HEK293 (cell line): Measurements from ENCODE around the gene GARRE1.
"Not testable (repeated sequence)": the region's sequence is repeated elsewhere in the genome, so short reads cannot be mapped to it uniquely, and the experiment has no call there.

ENCODE experiments used
- CTCF ChIA-PET: fragments of 350-600 bp; formaldehyde crosslinking; extraction: SDS; loops from one replicate; lab custom pipeline; 2021; ENCODE audit warnings: antibody characterized with exemption; lab: Yijun Ruan, JAX
- POLR2A ChIA-PET: fragments of 300-600 bp; formaldehyde crosslinking; extraction: SDS; loops from one replicate; lab custom pipeline; 2020; ENCODE audit warnings: antibody characterized with exemption, inconsistent platforms; lab: Yijun Ruan, JAX
- H3K27ac ChIP-seq: fragments of 200-500 bp; sonication (Bioruptor generic); 2 replicates; pipeline ENCODE4 v1.5.1; 2014; ENCODE audit warnings: low read depth, low read length, control low read depth, inconsistent platforms; ENCODE audit errors: extremely low read depth
- H3K36me3 ChIP-seq, 2 experiments: fragments of 200-500 bp in 1 of 2; sonication (Bioruptor generic) in 1 of 2; 1 replicate in 1 of 2; 2 replicates in 1 of 2; pipeline ENCODE4 v1.5.1; 2014 to 2017; ENCODE audit warnings: inconsistent platforms in 2 of 2, low read length in 2 of 2; ENCODE audit not compliant: control insufficient read depth in 2 of 2, insufficient read depth in 1 of 2
- H3K4me1 ChIP-seq: fragments of 200-500 bp; sonication (Bioruptor generic); 2 replicates; pipeline ENCODE4 v1.5.1; 2014; ENCODE audit warnings: mild to moderate bottlenecking, low read length, inconsistent platforms; ENCODE audit not compliant: control insufficient read depth, insufficient read depth
- H3K4me3 ChIP-seq: 2 replicates; pipeline ENCODE4 v1.5.1; 2011; ENCODE audit warnings: low read depth, mild to moderate bottlenecking, control low read depth, low read length, moderate library complexity
- H3K9me3 ChIP-seq: fragments of 200-500 bp; sonication (Bioruptor generic); 2 replicates; pipeline ENCODE4 v1.5.1; 2014; ENCODE audit warnings: low read depth, low read length, inconsistent platforms; ENCODE audit not compliant: control insufficient read depth, insufficient read depth
- KLF9 ChIP-seq: fragments of 450-650 bp; formaldehyde crosslinking; IDR thresholded peaks from 2 replicates; pipeline ENCODE4 v1.5.1; 2016; ENCODE audit warnings: missing biosample characterization, missing genetic modification characterization, low read depth
- PBX3 ChIP-seq: sonication (generic); formaldehyde crosslinking; IDR thresholded peaks from 2 replicates; pipeline ENCODE4 v1.8.1; 2022; ENCODE audit warnings: mild to moderate bottlenecking, moderate library complexity, missing genetic modification reagents
- RBAK ChIP-seq: fragments of 450-650 bp; formaldehyde crosslinking; IDR thresholded peaks from 2 replicates; pipeline ENCODE4 v1.5.1; 2016; ENCODE audit warnings: missing biosample characterization, missing genetic modification characterization
- SP2 ChIP-seq: fragments of 450-650 bp; formaldehyde crosslinking; IDR thresholded peaks from 2 replicates; pipeline ENCODE4 v1.5.1; 2016; ENCODE audit warnings: missing biosample characterization, missing genetic modification characterization
- YY2 ChIP-seq: fragments of 450-650 bp; formaldehyde crosslinking; IDR thresholded peaks from 2 replicates; pipeline ENCODE4 v1.5.1; 2016; ENCODE audit warnings: missing biosample characterization, missing genetic modification characterization
- ZBTB6 ChIP-seq: fragments of 450-650 bp; formaldehyde crosslinking; IDR thresholded peaks from 2 replicates; pipeline ENCODE4 v1.5.1; 2017; ENCODE audit warnings: missing biosample characterization, missing genetic modification characterization
- ZFHX2 ChIP-seq: fragments of 450-650 bp; formaldehyde crosslinking; conservative IDR thresholded peaks from 2 replicates; pipeline ENCODE4 v1.5.1; 2016; ENCODE audit warnings: missing biosample characterization, missing genetic modification characterization
- ZNF121 ChIP-seq: fragments of 450-650 bp; formaldehyde crosslinking; IDR thresholded peaks from 2 replicates; pipeline ENCODE4 v1.5.1; 2016; ENCODE audit warnings: missing biosample characterization, missing genetic modification characterization
- ZNF140 ChIP-seq: fragments of 450-650 bp; formaldehyde crosslinking; IDR thresholded peaks from 2 replicates; pipeline ENCODE4 v1.5.1; 2016; ENCODE audit warnings: missing biosample characterization, missing genetic modification characterization
- ZNF146 ChIP-seq: fragments of 450-650 bp; formaldehyde crosslinking; IDR thresholded peaks from 2 replicates; pipeline ENCODE4 v1.5.1; 2016; ENCODE audit warnings: missing biosample characterization, missing genetic modification characterization
- ZNF311 ChIP-seq: fragments of 450-650 bp; formaldehyde crosslinking; IDR thresholded peaks from 2 replicates; pipeline ENCODE4 v1.5.1; 2017; ENCODE audit warnings: missing biosample characterization, missing genetic modification characterization, borderline replicate concordance
- ZNF335 ChIP-seq: fragments of 450-650 bp; formaldehyde crosslinking; conservative IDR thresholded peaks from 2 replicates; pipeline ENCODE4 v1.5.1; 2016; ENCODE audit warnings: missing biosample characterization, missing genetic modification characterization
- ZNF354C ChIP-seq: fragments of 450-650 bp; formaldehyde crosslinking; IDR thresholded peaks from 2 replicates; pipeline ENCODE4 v1.5.1; 2016; ENCODE audit warnings: missing biosample characterization, missing genetic modification characterization, low read depth, borderline replicate concordance
- ZNF529 ChIP-seq: fragments of 450-650 bp; formaldehyde crosslinking; IDR thresholded peaks from 2 replicates; pipeline ENCODE4 v1.5.1; 2017; ENCODE audit warnings: missing genetic modification characterization, missing biosample characterization; ENCODE audit not compliant: insufficient replicate concordance
- ZNF555 ChIP-seq: fragments of 450-650 bp; formaldehyde crosslinking; conservative IDR thresholded peaks from 2 replicates; pipeline ENCODE4 v1.5.1; 2017; ENCODE audit warnings: missing biosample characterization, mild to moderate bottlenecking, missing genetic modification characterization, inconsistent platforms
- ZNF561 ChIP-seq: fragments of 450-650 bp; IDR thresholded peaks from 2 replicates; pipeline ENCODE4 v1.5.1; 2018; ENCODE audit warnings: missing biosample characterization, missing genetic modification characterization, borderline replicate concordance
- ZNF580 ChIP-seq: fragments of 450-650 bp; formaldehyde crosslinking; IDR thresholded peaks from 2 replicates; pipeline ENCODE4 v1.5.1; 2016; ENCODE audit warnings: missing biosample characterization, missing genetic modification characterization
- ZNF629 ChIP-seq: fragments of 450-650 bp; formaldehyde crosslinking; IDR thresholded peaks from 2 replicates; pipeline ENCODE4 v1.5.1; 2017; ENCODE audit warnings: missing biosample characterization, missing genetic modification characterization
- ZNF645 ChIP-seq: fragments of 450-650 bp; formaldehyde crosslinking; IDR thresholded peaks from 2 replicates; pipeline ENCODE4; 2016; ENCODE audit warnings: missing biosample characterization, missing genetic modification characterization
- ZSCAN30 ChIP-seq: fragments of 450-650 bp; IDR thresholded peaks from 2 replicates; pipeline ENCODE4 v1.5.1; 2018; ENCODE audit warnings: missing biosample characterization, mild to moderate bottlenecking, missing genetic modification characterization, moderate library complexity
- TF ChIP-seq, protein P1 (sequence below): fragments of 450-650 bp; formaldehyde crosslinking; IDR thresholded peaks from 2 replicates; pipeline ENCODE4 v1.5.1; 2016; ENCODE audit warnings: missing biosample characterization, missing genetic modification characterization

The GARRE1 gene

GRCh38 chr19:34248941-34249340 is 5.4 kb upstream of the GARRE1 start:
- H3K4me3 ChIP-seq: no peak overlapping the region
- no peaks in the 10 kb centered on the region for H3K9me3 ChIP-seq
- H3K36me3 ChIP-seq: peaks cover 0 to 13% of the 10 kb centered on the region in 2 experiments; a peak in 1 of 3 replicates
- H3K27ac ChIP-seq: no peak overlapping the region
- ChIA-PET POLR2A (interaction anchor here (0.6 to 1.1 kb wide), 3 partner anchors 15 to 158 kb away, joined by 3 to 5 read pairs (median 3); no protein-coding TSS in a partner anchor), CTCF (interaction anchor here (0.5 to 1.8 kb wide), 5 partner anchors 89 to 941 kb away, joined by 3 to 6 read pairs (median 4); no protein-coding TSS in a partner anchor)
- H3K4me1 ChIP-seq: peaks cover 10% of the 10 kb centered on the region
- TF ChIP-seq ZSCAN30 (tag by site-specific recombination): no peak
- TF ChIP-seq ZNF529 (tag by site-specific recombination): no peak
- no peak for TF ChIP-seq ZNF555
- no peak for TF ChIP-seq ZNF146 (tag by site-specific recombination)
- no peak for TF ChIP-seq ZNF140 (tag by site-specific recombination)
- TF ChIP-seq ZNF354C: no peak
- TF ChIP-seq ZNF335 (tag by site-specific recombination): no peak
- no peak for TF ChIP-seq RBAK
- no peak for TF ChIP-seq ZNF580 (tag by site-specific recombination)
- TF ChIP-seq, protein P1, sequence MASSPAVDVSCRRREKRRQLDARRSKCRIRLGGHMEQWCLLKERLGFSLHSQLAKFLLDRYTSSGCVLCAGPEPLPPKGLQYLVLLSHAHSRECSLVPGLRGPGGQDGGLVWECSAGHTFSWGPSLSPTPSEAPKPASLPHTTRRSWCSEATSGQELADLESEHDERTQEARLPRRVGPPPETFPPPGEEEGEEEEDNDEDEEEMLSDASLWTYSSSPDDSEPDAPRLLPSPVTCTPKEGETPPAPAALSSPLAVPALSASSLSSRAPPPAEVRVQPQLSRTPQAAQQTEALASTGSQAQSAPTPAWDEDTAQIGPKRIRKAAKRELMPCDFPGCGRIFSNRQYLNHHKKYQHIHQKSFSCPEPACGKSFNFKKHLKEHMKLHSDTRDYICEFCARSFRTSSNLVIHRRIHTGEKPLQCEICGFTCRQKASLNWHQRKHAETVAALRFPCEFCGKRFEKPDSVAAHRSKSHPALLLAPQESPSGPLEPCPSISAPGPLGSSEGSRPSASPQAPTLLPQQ (tag by site-specific recombination): no peak
- no peak for TF ChIP-seq YY2 (tag by site-specific recombination)
- TF ChIP-seq ZNF311 (tag by site-specific recombination): no peak
- TF ChIP-seq KLF9: no peak
- TF ChIP-seq SP2 (tag by site-specific recombination): no peak
- no peak for TF ChIP-seq ZNF561 (tag by site-specific recombination)
- TF ChIP-seq PBX3 (CRISPR knock-in tag): no peak
- no peak for TF ChIP-seq ZNF629 (tag by site-specific recombination)

DNA sequence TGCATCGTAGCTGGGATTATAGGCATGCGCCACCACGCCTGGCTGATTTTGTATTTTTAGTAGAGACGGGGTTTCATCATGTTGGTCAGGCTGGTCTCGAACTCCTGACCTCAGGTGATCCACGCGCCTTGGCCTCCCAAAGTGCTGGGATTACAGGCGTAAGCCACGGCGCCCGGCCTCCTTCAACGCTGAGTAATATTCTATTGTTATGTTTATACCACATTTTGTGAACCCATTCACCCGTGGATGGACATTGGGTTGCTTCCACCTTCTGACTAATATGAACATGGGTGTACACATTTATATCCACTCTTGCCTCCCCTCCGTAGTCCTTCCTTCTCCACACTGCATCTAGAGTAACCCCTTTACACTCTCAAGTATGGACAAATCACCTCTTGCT is 1.2 kb upstream of the GARRE1 start:
- not testable (repeated sequence) for H3K9me3 ChIP-seq, H3K27ac ChIP-seq, H3K4me3 ChIP-seq
- peak; percentile 75 for TF ChIP-seq ZNF146 (tag by site-specific recombination)
- CTCF ChIA-PET: interaction anchor here (0.7 kb wide), 1 partner anchor 1195 kb away, joined by 3 read pairs; the partner anchor contains the start of gene FFAR2
- POLR2A ChIA-PET: interaction anchor here (0.7 kb wide), 1 partner anchor 963 kb away, joined by 5 read pairs; no protein-coding TSS in a partner anchor
- peaks cover 0 to 16% of the 10 kb centered on the region in 2 experiments; a peak in 2 of 3 replicates for H3K36me3 ChIP-seq
- peaks cover 22% of the 10 kb centered on the region for H3K4me1 ChIP-seq

- H3K36me3 ChIP-seq: peaks cover 0 to 21% of the 10 kb centered on the region in 2 experiments; a peak in 2 of 3 replicates
- H3K9me3 ChIP-seq, CTCF ChIA-PET: not testable (repeated sequence)
- POLR2A ChIA-PET: interaction anchor here (0.7 kb wide), 2 partner anchors 109 to 963 kb away, joined by 3 to 5 read pairs; no protein-coding TSS in a partner anchor
- peak overlapping the region; percentile 77; the same call in 1 of the 2 replicates for H3K4me3 ChIP-seq
- TF ChIP-seq ZFHX2 (0 out of 2 replicates have a peak, but pooled peaks have one; percentile 10), ZNF645 (tag by site-specific recombination) (peak; percentile 36; the same call in 1 of the 2 replicates), ZNF121 (tag by site-specific recombination) (peak; percentile 59; the same call in 1 of the 2 replicates), ZBTB6 (tag by site-specific recombination) (peak; percentile 82; the same call in 1 of the 2 replicates)
- H3K27ac ChIP-seq: peak overlapping the region; percentile 95
- H3K4me1 ChIP-seq: peaks cover 22% of the 10 kb centered on the region
These were observed 691 bp upstream of the GARRE1 start for GRCh38 chr19:34253681-34254045.
